Islet of Langerhans (tissue), 1 donor: Measurements from ENCODE around the gene LUZP2.
"Not testable (repeated sequence)": the region's sequence is repeated elsewhere in the genome, so short reads cannot be mapped to it uniquely, and the experiment has no call there.

Experiments used
- FAIRE-seq: peaks from one replicate; lab custom pipeline; 2011; peaks lifted over from hg19 to GRCh38; lab: Jason Lieb, UNC

Gene LUZP2

GRCh38 chr11:24925091-24925490, 428.2 kb downstream of the LUZP2 start:
- FAIRE-seq, result no peak

GRCh38 chr11:24932110-24933000, 435.5 kb downstream of the LUZP2 start:
- FAIRE-seq, result no peak

DNA sequence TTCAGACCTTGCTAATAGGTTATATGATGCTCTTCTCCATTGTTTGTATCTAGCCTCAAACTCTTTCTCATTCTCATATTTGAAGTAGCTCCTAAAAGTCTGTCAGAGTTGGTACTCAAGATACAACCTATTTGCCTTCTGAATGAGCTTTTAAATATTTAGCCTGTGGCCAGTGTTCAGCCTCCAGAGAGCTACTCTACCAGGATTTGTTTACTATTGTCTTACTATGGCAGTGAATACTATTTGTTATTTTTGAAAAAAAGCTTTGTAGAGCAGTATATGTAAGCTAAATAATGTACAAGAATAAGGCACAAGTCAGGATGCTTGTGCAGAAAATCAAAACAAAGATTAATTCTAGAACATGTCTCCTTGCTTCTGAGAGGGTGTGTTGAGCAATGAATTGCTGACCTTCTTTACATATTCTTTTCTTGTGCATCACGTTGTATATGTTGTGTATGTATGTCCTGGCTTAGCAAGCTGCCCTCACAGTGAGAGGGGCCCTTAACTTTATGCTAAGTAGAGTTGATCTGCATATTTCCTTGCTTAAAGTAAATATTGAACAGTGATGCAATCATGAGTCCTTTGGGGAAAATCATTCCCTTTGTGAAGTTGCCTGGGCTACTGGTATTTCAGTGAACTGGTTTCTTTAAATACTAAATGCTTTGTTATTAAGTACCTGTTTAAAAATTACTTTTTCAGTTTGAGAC, 438.0 kb downstream of the LUZP2 start:
- no peak for FAIRE-seq

DNA sequence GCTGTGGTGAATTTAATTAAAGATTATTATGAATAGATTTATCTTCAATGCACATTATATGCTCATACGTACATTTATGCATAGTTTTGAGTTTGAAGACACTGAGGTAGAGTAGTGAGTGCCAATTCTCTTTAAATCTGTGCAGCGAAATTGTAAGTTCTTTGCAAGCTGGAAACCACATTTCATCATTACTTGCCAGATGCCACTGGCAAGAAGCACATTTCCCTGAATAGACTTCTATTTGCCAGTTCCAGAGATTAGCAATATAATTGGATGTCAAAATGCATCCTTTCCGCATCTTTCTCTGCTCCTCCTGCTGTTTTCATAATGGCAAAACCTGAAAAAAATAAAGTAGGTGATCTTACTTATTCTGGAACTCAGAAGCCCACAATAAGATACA, 448.0 kb downstream of the LUZP2 start:
- FAIRE-seq, result no peak

GRCh38 chr11:24949406-24949805, 452.6 kb downstream of the LUZP2 start:
- FAIRE-seq, result no peak

DNA sequence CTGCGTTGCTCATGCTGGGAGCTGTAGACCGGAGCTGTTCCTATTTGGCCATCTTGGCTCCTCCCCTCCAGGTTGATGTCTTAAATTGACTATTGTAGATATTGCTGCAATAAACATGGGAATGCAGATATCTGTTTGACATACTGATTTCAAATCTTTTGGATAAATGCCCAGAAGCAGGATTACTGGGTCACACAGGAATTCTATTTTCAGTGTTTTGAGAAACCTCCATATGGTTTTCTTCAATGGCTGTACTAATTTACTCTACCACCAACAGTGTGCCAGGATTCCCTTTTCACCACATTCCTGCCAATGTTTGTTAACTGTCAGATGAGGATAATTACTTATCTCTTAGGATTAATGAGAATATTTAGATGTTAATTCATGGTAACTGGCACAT, 467.0 kb downstream of the LUZP2 start:
- no peak for FAIRE-seq

DNA sequence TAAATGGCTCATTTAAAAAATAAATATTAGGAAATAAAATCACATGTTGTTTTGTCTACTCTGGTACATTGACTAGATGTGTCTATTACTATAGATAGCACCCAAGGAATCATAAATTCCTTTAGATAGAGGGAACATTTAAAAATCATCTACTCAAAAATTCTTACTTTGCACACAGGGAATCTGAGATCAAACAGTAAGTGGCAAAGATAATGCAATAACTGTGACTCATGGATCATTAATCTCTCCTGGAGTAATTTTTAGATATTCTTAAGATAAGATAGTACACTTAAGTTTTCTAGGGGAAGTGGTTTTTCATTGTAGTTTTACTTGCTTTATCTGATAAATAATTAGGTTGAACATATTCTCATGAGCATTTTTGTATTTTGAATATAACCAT, 468.9 kb downstream of the LUZP2 start:
- peak; percentile 92 for FAIRE-seq

DNA sequence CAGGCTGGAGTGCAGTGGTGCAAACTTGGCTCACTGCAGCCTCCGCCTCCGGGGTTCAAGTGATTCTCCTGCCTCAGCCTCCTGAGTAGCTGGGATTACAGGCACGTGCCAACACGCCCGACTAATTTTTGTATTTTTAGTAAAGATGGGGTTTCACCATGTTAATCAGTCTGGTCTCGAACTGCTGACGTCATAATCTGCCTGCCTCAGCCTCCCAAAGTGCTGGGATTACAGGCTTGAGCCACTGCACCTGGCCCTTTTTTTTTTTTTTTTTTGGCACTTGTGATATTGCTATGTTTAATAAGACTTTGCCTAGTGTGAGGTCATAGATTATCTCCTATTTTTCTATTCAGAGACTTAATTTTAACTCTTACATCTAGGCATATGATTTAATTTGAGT, 497.1 kb downstream of the LUZP2 start:
- not testable (repeated sequence) for FAIRE-seq

- FAIRE-seq, result not testable (repeated sequence)
These were observed 503.1 kb downstream of the LUZP2 start for GRCh38 chr11:24999929-25000328.

DNA sequence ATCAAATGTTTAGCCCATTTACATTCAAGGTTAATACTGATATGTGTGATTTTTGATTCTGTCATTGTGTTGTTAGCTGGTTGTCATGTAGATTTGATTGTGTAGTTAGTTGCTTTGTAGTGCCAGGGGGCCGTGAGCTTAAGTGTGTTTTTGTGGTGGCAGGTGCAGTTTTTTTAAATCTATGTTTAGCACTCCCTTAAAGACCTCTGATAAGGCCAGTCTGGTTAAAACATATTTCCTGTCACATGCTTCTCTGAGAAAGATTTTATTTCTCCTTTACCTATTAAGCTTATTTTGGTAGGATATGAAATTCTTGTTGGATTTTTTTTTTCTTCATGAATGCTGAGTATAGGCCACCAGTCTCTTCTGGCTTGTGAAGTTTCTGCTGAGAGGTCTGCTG, 540.6 kb downstream of the LUZP2 start:
- no peak for FAIRE-seq

DNA sequence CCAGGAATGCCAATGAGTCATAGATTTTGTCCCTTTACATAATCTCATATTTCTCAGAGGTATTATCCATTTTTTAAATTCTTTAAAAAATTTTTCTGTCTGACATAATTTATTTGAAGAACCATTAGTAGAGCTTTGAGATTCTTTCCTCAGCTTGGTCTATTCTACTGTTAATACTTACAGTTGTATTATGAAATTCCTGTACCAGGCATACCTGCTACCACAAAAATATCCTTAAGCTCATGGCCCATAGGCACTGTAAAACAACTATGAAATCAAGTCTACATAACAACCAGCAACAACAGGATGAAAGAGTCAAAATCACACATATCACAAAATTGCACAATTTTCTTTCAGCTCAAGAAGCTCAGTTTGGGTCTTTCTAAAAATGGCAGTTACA, 541.3 kb downstream of the LUZP2 start:
- FAIRE-seq, result no peak

DNA sequence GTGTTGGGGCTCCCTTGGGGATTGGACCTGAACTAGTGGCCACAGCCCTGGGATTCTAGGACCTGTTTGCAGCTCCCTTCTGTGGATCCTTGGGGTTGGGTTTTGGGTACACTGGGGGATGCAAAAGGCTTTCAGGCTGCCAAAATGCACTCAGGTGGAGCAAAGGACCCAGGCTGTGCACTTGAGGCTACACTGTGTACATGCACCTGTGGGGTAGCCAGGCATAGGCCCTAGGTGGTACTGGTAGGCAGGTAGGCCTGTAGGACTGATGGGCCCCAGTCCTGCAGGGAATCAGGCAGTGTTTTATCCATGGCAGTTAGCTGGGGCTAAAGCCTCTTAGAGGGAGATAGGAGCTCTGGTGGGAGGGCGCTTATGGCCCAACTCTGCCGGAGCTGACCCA, 542.3 kb downstream of the LUZP2 start:
- FAIRE-seq, result no peak

- FAIRE-seq, result no peak
These were observed 551.8 kb downstream of the LUZP2 start for GRCh38 chr11:25048632-25049031.

- no peak for FAIRE-seq
These were observed 556.0 kb downstream of the LUZP2 start for GRCh38 chr11:25052844-25053243.

GRCh38 chr11:25057861-25058260, 561.0 kb downstream of the LUZP2 start:
- FAIRE-seq, result no peak

- peak; percentile 89 for FAIRE-seq
These were observed 568.9 kb downstream of the LUZP2 start for GRCh38 chr11:25065746-25066145.

GRCh38 chr11:25066706-25067105, 569.9 kb downstream of the LUZP2 start:
- no peak for FAIRE-seq

DNA sequence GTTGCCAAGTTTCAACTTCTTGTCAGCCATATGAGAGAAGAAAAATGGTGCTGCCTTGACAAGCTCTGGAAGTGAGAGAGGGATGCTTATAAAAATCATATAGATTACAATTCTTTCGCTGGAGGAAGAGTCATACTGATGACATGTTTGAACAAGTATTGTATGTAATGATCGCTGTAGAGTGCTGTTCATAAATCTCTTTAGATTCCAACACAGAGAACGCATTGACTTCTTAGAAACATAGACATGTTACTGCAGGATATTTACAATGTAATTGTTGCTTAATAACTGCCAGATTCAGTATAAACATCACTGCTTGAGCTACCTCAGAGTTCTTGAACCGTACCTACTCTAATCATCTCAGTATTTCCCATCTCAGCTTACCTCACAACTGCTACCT, 571.6 kb downstream of the LUZP2 start:
- no peak for FAIRE-seq

GRCh38 chr11:25094085-25094802, 597.4 kb downstream of the LUZP2 start:
- no peak for FAIRE-seq

DNA sequence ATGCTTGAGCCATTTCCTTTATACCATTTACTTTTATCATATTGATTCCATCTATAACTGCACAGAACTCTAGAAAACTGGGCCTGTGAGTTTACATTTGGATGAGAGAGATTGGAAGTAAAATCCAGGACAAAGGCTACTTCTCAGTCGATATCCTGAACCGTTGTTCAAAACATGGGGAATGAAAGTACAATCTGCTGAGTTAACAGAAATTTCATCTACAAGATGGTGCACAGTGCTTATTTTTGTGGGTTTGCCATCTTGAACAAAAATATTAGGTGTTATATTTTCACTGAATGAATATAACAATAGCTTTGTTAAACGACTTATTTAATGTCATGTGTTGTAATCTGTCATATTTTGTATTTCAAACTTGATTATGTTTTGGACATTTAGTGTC, 622.6 kb downstream of the LUZP2 start:
- no peak for FAIRE-seq
